Measurements from ENCODE around the gene NELFCD. TPM values are rescaled to one million over a fixed set of nuclear protein-coding genes. Genes with fewer than 3 reads are reported as not detected.
"Not testable (repeated sequence)": the region's sequence is repeated elsewhere in the genome, so short reads cannot be mapped to it uniquely, and the experiment has no call there.

The NELFCD gene
- total and polyA plus RNA-seq, 2 donors (not counting 1 experiment from before 2014, with no cell fraction given): 46.9 to 78.8 TPM

GRCh38 chr20:58978351-58979190 is 2.5 kb upstream of the NELFCD start:
- no peak overlapping the region for H2AFZ ChIP-seq (ENCODE audit: low read length)
- no peak for DNase-seq (ENCODE audit: low read depth in 2 of 2)
- TF ChIP-seq CTCF (conservative IDR thresholded peaks at IDR 0.05 in 1 of 2, IDR thresholded peaks at IDR 0.05 in 1 of 2; ENCODE audit: low read depth in 1 of 2, low read length in 2 of 2): no peak
- no peak for TF ChIP-seq EZH2 (IDR thresholded peaks at IDR 0.05; ENCODE audit: low read length, missing control alignments)

GRCh38 chr20:58981628-58982364 is 740 bp downstream of the NELFCD start:
- TF ChIP-seq EZH2 (IDR thresholded peaks at IDR 0.05; ENCODE audit: low read length, missing control alignments): no peak
- TF ChIP-seq CTCF (conservative IDR thresholded peaks at IDR 0.05 in 1 of 2, IDR thresholded peaks at IDR 0.05 in 1 of 2; ENCODE audit: low read depth in 1 of 2, low read length in 2 of 2): no peak
- peaks cover 36% of the 10 kb centered on the region for H3K79me2 ChIP-seq (ENCODE audit: control insufficient read depth, insufficient read depth, low read length)
- no peak overlapping the region for H3K27ac ChIP-seq (ENCODE audit: insufficient read depth, low read length)
- no peaks in the 10 kb centered on the region for H3K36me3 ChIP-seq (ENCODE audit: control insufficient read depth, insufficient read depth, low read length)
- no peaks in the 10 kb centered on the region for H3K9me3 ChIP-seq (ENCODE audit: control insufficient read depth, insufficient read depth, low read depth, low read length)
- H3K4me2 ChIP-seq (ENCODE audit: extremely low read depth, insufficient read depth, low read length): peak overlapping the region; percentile 81
- no peaks in the 10 kb centered on the region for H3K4me1 ChIP-seq (ENCODE audit: control insufficient read depth, extremely low read depth, insufficient read depth, low read length)
- peak overlapping the region; percentile 61 to 98 (median 76) for H3K4me3 ChIP-seq (replicated peaks in 1 of 4; ENCODE audit: control extremely low read depth in 1 of 4, insufficient read depth in 1 of 4, low read depth in 3 of 4, low read length in 4 of 4)
- H2AFZ ChIP-seq (ENCODE audit: low read length): no peak overlapping the region
- peak in 1 of 2 donors; percentile 20 for DNase-seq (ENCODE audit: low read depth in 2 of 2)
- H4K20me1 ChIP-seq (ENCODE audit: control insufficient read depth, extremely low read depth, insufficient read depth, low read length): no peaks in the 10 kb centered on the region
- peak overlapping the region; percentile 79 for H3K9ac ChIP-seq (ENCODE audit: insufficient read depth, low read length)
- no peaks in the 10 kb centered on the region for H3K27me3 ChIP-seq (ENCODE audit: control insufficient read depth, insufficient read depth, low read length)

More at GRCh38 chr20:58978351-58979190, 2.5 kb upstream of the NELFCD start:
- no peak overlapping the region for H3K9ac ChIP-seq (ENCODE audit: insufficient read depth, low read length)
- H3K9me3 ChIP-seq (ENCODE audit: control insufficient read depth, insufficient read depth, low read depth, low read length): no peaks in the 10 kb centered on the region
- no peaks in the 10 kb centered on the region for H3K36me3 ChIP-seq (ENCODE audit: control insufficient read depth, insufficient read depth, low read length)
- H4K20me1 ChIP-seq (ENCODE audit: control insufficient read depth, extremely low read depth, insufficient read depth, low read length): no peaks in the 10 kb centered on the region
- no peak overlapping the region for H3K4me3 ChIP-seq (replicated peaks in 1 of 4; ENCODE audit: control extremely low read depth in 1 of 4, insufficient read depth in 1 of 4, low read depth in 3 of 4, low read length in 4 of 4)
- H3K79me2 ChIP-seq (ENCODE audit: control insufficient read depth, insufficient read depth, low read length): peaks cover 18% of the 10 kb centered on the region
- H3K27me3 ChIP-seq (ENCODE audit: control insufficient read depth, insufficient read depth, low read length): no peaks in the 10 kb centered on the region
- no peaks in the 10 kb centered on the region for H3K4me1 ChIP-seq (ENCODE audit: control insufficient read depth, extremely low read depth, insufficient read depth, low read length)
- no peak overlapping the region for H3K4me2 ChIP-seq (ENCODE audit: extremely low read depth, insufficient read depth, low read length)
- H3K27ac ChIP-seq (ENCODE audit: insufficient read depth, low read length): no peak overlapping the region

GRCh38 chr20:58982406-58983114 is 1.5 kb downstream of the NELFCD start:
- TF ChIP-seq CTCF (conservative IDR thresholded peaks at IDR 0.05 in 1 of 2, IDR thresholded peaks at IDR 0.05 in 1 of 2; ENCODE audit: low read depth in 1 of 2, low read length in 2 of 2): no peak
- no peak for TF ChIP-seq EZH2 (IDR thresholded peaks at IDR 0.05; ENCODE audit: low read length, missing control alignments)

GRCh38 chr20:58983115-58983468 is 2.0 kb downstream of the NELFCD start:
- H3K4me1 ChIP-seq (ENCODE audit: control insufficient read depth, extremely low read depth, insufficient read depth, low read length); H4K20me1 ChIP-seq (ENCODE audit: control insufficient read depth, extremely low read depth, insufficient read depth, low read length); H3K9me3 ChIP-seq (ENCODE audit: control insufficient read depth, insufficient read depth, low read depth, low read length); H3K9ac ChIP-seq (ENCODE audit: insufficient read depth, low read length); H2AFZ ChIP-seq (ENCODE audit: low read length); DNase-seq (ENCODE audit: low read depth in 2 of 2); H3K36me3 ChIP-seq (ENCODE audit: control insufficient read depth, insufficient read depth, low read length); H3K4me3 ChIP-seq (replicated peaks in 1 of 4; ENCODE audit: control extremely low read depth in 1 of 4, insufficient read depth in 1 of 4, low read depth in 3 of 4, low read length in 4 of 4); H3K4me2 ChIP-seq (ENCODE audit: extremely low read depth, insufficient read depth, low read length); H3K27ac ChIP-seq (ENCODE audit: insufficient read depth, low read length); H3K27me3 ChIP-seq (ENCODE audit: control insufficient read depth, insufficient read depth, low read length): not testable (repeated sequence)
- peaks cover 36% of the 10 kb centered on the region for H3K79me2 ChIP-seq (ENCODE audit: control insufficient read depth, insufficient read depth, low read length)

More at GRCh38 chr20:58982406-58983114, 1.5 kb downstream of the NELFCD start:
- Histone ChIP-seq H3K4me3 (replicated peaks in 1 of 4; ENCODE audit: control extremely low read depth in 1 of 4, insufficient read depth in 1 of 4, low read depth in 3 of 4, low read length in 4 of 4) (peak overlapping the region in 3 of 4 experiments; percentile 61 to 98 (median 68)), H3K27me3 (ENCODE audit: control insufficient read depth, insufficient read depth, low read length) (no peaks in the 10 kb centered on the region), H3K36me3 (ENCODE audit: control insufficient read depth, insufficient read depth, low read length) (peaks cover 2% of the 10 kb centered on the region), H3K4me2 (ENCODE audit: extremely low read depth, insufficient read depth, low read length) (peak overlapping the region; percentile 81), H2AFZ (ENCODE audit: low read length) (no peak overlapping the region), H3K9me3 (ENCODE audit: control insufficient read depth, insufficient read depth, low read depth, low read length) (no peaks in the 10 kb centered on the region), H3K79me2 (ENCODE audit: control insufficient read depth, insufficient read depth, low read length) (peaks cover 36% of the 10 kb centered on the region), H4K20me1 (ENCODE audit: control insufficient read depth, extremely low read depth, insufficient read depth, low read length) (no peaks in the 10 kb centered on the region), H3K4me1 (ENCODE audit: control insufficient read depth, extremely low read depth, insufficient read depth, low read length) (no peaks in the 10 kb centered on the region), H3K9ac (ENCODE audit: insufficient read depth, low read length) (no peak overlapping the region), H3K27ac (ENCODE audit: insufficient read depth, low read length) (no peak overlapping the region)
- DNase-seq (ENCODE audit: low read depth in 2 of 2): no peak

Data from fibroblast of lung (primary cell).